ENCODE data around the gene ISG15.
"Not testable (repeated sequence)": the region's sequence is repeated elsewhere in the genome, so short reads cannot be mapped to it uniquely, and the experiment has no call there.

The ISG15 gene

GRCh38 chr1:1047407-1047806 is 34.1 kb downstream of the ISG15 start:
- DNase-seq, result no peak

GRCh38 chr1:1047963-1048362 is 34.7 kb downstream of the ISG15 start:
- no peak for DNase-seq

- no peak for DNase-seq
These were observed 35.5 kb downstream of the ISG15 start for GRCh38 chr1:1048765-1049164.

- no peak for DNase-seq
These were observed 36.2 kb downstream of the ISG15 start for GRCh38 chr1:1049318-1050165.

- DNase-seq, result no peak
These were observed 37.3 kb downstream of the ISG15 start for GRCh38 chr1:1050577-1051052.

GRCh38 chr1:1051127-1051810 is 38.0 kb downstream of the ISG15 start:
- DNase-seq, result no peak

GRCh38 chr1:1052003-1052840 is 38.9 kb downstream of the ISG15 start:
- DNase-seq, result no peak

- no peak for DNase-seq
These were observed 39.7 kb downstream of the ISG15 start for GRCh38 chr1:1053022-1053421.

GRCh38 chr1:1053682-1054081 is 40.4 kb downstream of the ISG15 start:
- DNase-seq, result no peak

- no peak for DNase-seq
These were observed 40.9 kb downstream of the ISG15 start for GRCh38 chr1:1054099-1054700.

GRCh38 chr1:1054971-1055370 is 41.7 kb downstream of the ISG15 start:
- no peak for DNase-seq

- DNase-seq, result no peak
These were observed 42.8 kb downstream of the ISG15 start for GRCh38 chr1:1055841-1056736.

- not testable (repeated sequence) for DNase-seq
These were observed 44.4 kb downstream of the ISG15 start for GRCh38 chr1:1057769-1058087.

GRCh38 chr1:1058088-1058905 is 45.0 kb downstream of the ISG15 start:
- no peak for DNase-seq

- DNase-seq, result no peak
These were observed 45.7 kb downstream of the ISG15 start for GRCh38 chr1:1058921-1059493.

GRCh38 chr1:1059494-1060280 is 46.4 kb downstream of the ISG15 start:
- peak; percentile 87 to 95 for DNase-seq

- no peak for DNase-seq
These were observed 47.1 kb downstream of the ISG15 start for GRCh38 chr1:1060281-1061000.

- no peak for DNase-seq
These were observed 48.5 kb downstream of the ISG15 start for GRCh38 chr1:1061682-1062345.

Measured in stimulated activated CD4-positive, alpha-beta T cell treated with anti-CD3 and anti-CD28 coated beads, Interleukin-4, amount 100 ng/mL, for 4 hours (primary cell).